CD4-positive, alpha-beta T cell (primary cell): ENCODE data around the gene CSF1. TPM values are rescaled to one million over a fixed set of nuclear protein-coding genes. Genes with fewer than 3 reads are reported as not detected.

Experiments
- ATAC-seq: fragments of 200-7000 bp; cut with Tn5 transposase; one replicate; pipeline ENCODE4 v1.10.0; 2022; ENCODE audit warnings: mild to moderate bottlenecking; ENCODE audit not compliant: poor library complexity
- CTCF ChIA-PET: fragments of 350-600 bp; sonication (Branson Sonifier 250); formaldehyde crosslinking; loops from one replicate; lab custom pipeline; 2021; ENCODE audit warnings: antibody characterized with exemption, inconsistent platforms; lab: Charles Lee
- POLR2A ChIA-PET: fragments of 350-600 bp; sonication (Branson Sonifier 250); formaldehyde crosslinking; loops from one replicate; lab custom pipeline; 2021; ENCODE audit warnings: antibody characterized with exemption, inconsistent platforms; lab: Charles Lee
- DNase-seq, 14 experiments: peaks; one replicate each; pipeline ENCODE4 v3.0.0-alpha.2; 2013 to 2020; ENCODE audit warnings: mixed read lengths in 2 of 14
- H3K27ac ChIP-seq, 2 donors: one replicate each; pipeline versions ENCODE4 v1.5.1 to v1.7.0; 2013; ENCODE audit warnings: low read length in 2 of 2, low read depth in 1 of 2, mild to moderate bottlenecking in 1 of 2
- H3K27me3 ChIP-seq, 2 experiments: 1 replicate in 1 of 2; 2 replicates in 1 of 2; pipeline versions ENCODE4 v1.6.1 to v1.7.0; 2013; ENCODE audit warnings: low read length in 2 of 2, control low read depth in 1 of 2, mild to moderate bottlenecking in 1 of 2, moderate library complexity in 1 of 2; ENCODE audit not compliant: insufficient read depth in 2 of 2, control insufficient read depth in 1 of 2
- H3K36me3 ChIP-seq: one replicate; pipeline ENCODE4 v1.6.1; 2013; ENCODE audit warnings: low read length, control low read depth; ENCODE audit not compliant: insufficient read depth
- H3K4me1 ChIP-seq: one replicate; pipeline ENCODE4 v1.6.1; 2013; ENCODE audit warnings: low read length, control low read depth; ENCODE audit not compliant: insufficient read depth
- H3K4me3 ChIP-seq: one replicate; pipeline ENCODE4 v1.5.1; 2013; ENCODE audit warnings: mild to moderate bottlenecking, low read length, moderate library complexity
- H3K9me3 ChIP-seq, 2 experiments: 1 replicate in 1 of 2; 2 replicates in 1 of 2; pipeline versions ENCODE4 v1.6.1 to v1.7.0; 2013; ENCODE audit warnings: low read length in 2 of 2, mild to moderate bottlenecking in 2 of 2, control low read depth in 1 of 2, moderate library complexity in 1 of 2; ENCODE audit not compliant: control insufficient read depth in 1 of 2, insufficient read depth in 1 of 2
- H3K27ac Mint-ChIP-seq: one replicate; pipeline ENCODE4 v1.8.0; 2020; ENCODE audit warnings: mixed read lengths
- H3K27me3 Mint-ChIP-seq: one replicate; pipeline ENCODE4 v1.8.0; 2021; ENCODE audit warnings: mixed read lengths
- H3K36me3 Mint-ChIP-seq: one replicate; pipeline ENCODE4 v1.8.0; 2021; ENCODE audit warnings: low read depth, mixed read lengths
- H3K4me1 Mint-ChIP-seq: one replicate; pipeline ENCODE4 v1.8.0; 2021; ENCODE audit warnings: low read depth, mixed read lengths
- H3K4me3 Mint-ChIP-seq: one replicate; pipeline ENCODE4 v1.8.0; 2020; ENCODE audit warnings: mild to moderate bottlenecking, mixed read lengths
- H3K9me3 Mint-ChIP-seq: one replicate; pipeline ENCODE4 v1.8.0; 2020; ENCODE audit warnings: mixed read lengths
- intact Hi-C, 2 experiments: fragments of 100-400 bp; cut with DNase I in 1 of 2; cut with micrococcal nuclease in 1 of 2; formaldehyde crosslinking; loops; one replicate each; pipeline versions ENCODE4 v1.15.1 to v1.9.0; 2023 to 2025; cut with DNase I, micrococcal nuclease
- total RNA-seq, 174 experiments: library from RNA in 2 of 174; stranded (reverse) in 2 of 174; gene quantifications; one replicate each; pipeline ENCODE4 v1.2.3 and lab custom pipeline; 2021 to 2026
- TF ChIP-seq, protein P1 (sequence below): fragments of 200-600 bp; IDR thresholded peaks from one replicate; pipeline ENCODE4 v1.8.0; 2022; ENCODE audit warnings: antibody characterized with exemption, mild to moderate bottlenecking

Gene CSF1
- total RNA-seq, 2 experiments from 2014 or later: 6.5 to 6.7 TPM

DNA sequence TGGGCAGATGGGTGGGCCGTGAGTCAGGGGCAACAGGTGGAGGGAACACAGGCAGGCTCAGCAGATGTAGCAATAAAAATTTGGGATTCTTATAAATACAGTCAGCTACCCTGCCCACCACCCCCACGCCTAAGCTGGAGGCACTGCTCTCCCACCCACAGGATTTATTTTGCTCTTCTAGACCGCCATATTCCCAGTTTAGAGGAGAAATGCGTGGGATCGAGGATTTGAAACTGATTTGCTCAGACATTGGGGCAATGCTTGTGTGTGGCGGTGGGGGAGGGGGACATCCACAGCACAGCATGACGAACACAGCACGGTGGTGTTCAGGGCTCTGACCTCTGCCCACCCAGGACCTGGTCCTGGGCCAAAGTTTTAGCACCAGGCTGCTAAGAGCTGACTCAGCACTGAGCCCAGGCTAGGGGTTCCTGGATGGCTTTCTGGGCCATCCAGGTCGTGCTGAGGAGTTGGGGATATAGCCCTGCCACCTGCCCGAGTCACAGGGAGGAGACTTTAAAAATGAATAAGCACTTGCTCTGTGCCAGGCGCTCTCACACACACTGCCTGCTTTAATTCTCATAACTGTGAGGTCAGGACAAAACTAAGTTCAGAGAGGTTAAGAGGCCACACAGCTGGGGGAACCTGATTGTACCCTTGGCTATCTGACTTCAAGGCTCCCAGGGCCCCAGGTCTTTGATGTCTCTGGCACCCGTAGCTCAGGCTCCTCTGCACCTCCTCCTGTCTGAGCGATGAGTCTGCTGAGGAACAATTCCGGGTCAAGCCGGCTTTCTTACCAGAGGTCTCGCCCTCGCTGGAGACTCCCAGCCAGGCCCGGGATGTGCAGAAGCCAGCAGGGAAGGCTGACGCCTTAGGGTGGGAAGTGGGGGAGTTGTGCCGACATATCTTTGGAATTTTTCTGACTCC is 29.4 kb upstream of the CSF1 start:
- H3K9me3 ChIP-seq: peaks cover 0 to 5% of the 10 kb centered on the region in 2 experiments
- no peaks in the 10 kb centered on the region for H3K27me3 ChIP-seq
- H3K4me1 ChIP-seq: peaks cover 6% of the 10 kb centered on the region
- no peaks in the 10 kb centered on the region for H3K4me1 Mint-ChIP-seq
- POLR2A ChIA-PET: no interaction called here
- no peak overlapping the region for H3K4me3 Mint-ChIP-seq
- intact Hi-C loops: no loop called here
- DNase-seq (no peak), ATAC-seq (no peak)
- no peaks in the 10 kb centered on the region for H3K36me3 ChIP-seq
- H3K36me3 Mint-ChIP-seq: no peaks in the 10 kb centered on the region
- TF ChIP-seq, protein P1, sequence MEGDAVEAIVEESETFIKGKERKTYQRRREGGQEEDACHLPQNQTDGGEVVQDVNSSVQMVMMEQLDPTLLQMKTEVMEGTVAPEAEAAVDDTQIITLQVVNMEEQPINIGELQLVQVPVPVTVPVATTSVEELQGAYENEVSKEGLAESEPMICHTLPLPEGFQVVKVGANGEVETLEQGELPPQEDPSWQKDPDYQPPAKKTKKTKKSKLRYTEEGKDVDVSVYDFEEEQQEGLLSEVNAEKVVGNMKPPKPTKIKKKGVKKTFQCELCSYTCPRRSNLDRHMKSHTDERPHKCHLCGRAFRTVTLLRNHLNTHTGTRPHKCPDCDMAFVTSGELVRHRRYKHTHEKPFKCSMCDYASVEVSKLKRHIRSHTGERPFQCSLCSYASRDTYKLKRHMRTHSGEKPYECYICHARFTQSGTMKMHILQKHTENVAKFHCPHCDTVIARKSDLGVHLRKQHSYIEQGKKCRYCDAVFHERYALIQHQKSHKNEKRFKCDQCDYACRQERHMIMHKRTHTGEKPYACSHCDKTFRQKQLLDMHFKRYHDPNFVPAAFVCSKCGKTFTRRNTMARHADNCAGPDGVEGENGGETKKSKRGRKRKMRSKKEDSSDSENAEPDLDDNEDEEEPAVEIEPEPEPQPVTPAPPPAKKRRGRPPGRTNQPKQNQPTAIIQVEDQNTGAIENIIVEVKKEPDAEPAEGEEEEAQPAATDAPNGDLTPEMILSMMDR: no peak
- CTCF ChIA-PET: no interaction called here
- no peaks in the 10 kb centered on the region for H3K27me3 Mint-ChIP-seq
- no peaks in the 10 kb centered on the region for H3K9me3 Mint-ChIP-seq
- H3K27ac ChIP-seq: no peak overlapping the region
- H3K4me3 ChIP-seq: no peak overlapping the region
- no peak overlapping the region for H3K27ac Mint-ChIP-seq

DNA sequence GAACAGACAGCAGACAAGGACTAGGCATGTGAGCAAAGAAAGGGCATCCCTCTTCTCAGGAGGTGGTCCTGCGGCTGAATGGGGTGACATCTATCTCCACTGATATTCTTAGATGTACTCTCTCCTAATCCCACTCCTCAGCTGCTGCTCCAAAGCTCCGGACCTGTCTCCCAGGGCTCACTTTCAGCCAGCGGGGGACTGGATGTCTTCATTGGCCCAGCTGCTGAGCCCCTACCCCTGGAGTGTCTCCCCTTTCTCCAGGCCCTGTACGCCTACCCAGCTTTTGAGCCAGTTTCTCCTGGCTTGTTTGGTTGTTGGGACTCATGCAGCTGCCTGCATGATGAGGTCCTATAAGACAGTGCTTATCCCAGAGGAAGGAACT is 28.8 kb upstream of the CSF1 start:
- ChIA-PET POLR2A (no interaction called here), CTCF (no interaction called here)
- no peaks in the 10 kb centered on the region for H3K36me3 Mint-ChIP-seq
- no peaks in the 10 kb centered on the region for H3K27me3 Mint-ChIP-seq
- Histone ChIP-seq H3K4me1 (peaks cover 6% of the 10 kb centered on the region), H3K27ac (no peak overlapping the region), H3K27me3 (no peaks in the 10 kb centered on the region), H3K36me3 (no peaks in the 10 kb centered on the region), H3K9me3 (peaks cover 0 to 5% of the 10 kb centered on the region in 2 experiments), H3K4me3 (no peak overlapping the region)
- no peaks in the 10 kb centered on the region for H3K4me1 Mint-ChIP-seq
- ATAC-seq: no peak
- no peak overlapping the region for H3K4me3 Mint-ChIP-seq
- no peaks in the 10 kb centered on the region for H3K9me3 Mint-ChIP-seq
- no peak for DNase-seq
- intact Hi-C loops: no loop called here
- TF ChIP-seq, protein P1: no peak
- H3K27ac Mint-ChIP-seq: no peak overlapping the region

DNA sequence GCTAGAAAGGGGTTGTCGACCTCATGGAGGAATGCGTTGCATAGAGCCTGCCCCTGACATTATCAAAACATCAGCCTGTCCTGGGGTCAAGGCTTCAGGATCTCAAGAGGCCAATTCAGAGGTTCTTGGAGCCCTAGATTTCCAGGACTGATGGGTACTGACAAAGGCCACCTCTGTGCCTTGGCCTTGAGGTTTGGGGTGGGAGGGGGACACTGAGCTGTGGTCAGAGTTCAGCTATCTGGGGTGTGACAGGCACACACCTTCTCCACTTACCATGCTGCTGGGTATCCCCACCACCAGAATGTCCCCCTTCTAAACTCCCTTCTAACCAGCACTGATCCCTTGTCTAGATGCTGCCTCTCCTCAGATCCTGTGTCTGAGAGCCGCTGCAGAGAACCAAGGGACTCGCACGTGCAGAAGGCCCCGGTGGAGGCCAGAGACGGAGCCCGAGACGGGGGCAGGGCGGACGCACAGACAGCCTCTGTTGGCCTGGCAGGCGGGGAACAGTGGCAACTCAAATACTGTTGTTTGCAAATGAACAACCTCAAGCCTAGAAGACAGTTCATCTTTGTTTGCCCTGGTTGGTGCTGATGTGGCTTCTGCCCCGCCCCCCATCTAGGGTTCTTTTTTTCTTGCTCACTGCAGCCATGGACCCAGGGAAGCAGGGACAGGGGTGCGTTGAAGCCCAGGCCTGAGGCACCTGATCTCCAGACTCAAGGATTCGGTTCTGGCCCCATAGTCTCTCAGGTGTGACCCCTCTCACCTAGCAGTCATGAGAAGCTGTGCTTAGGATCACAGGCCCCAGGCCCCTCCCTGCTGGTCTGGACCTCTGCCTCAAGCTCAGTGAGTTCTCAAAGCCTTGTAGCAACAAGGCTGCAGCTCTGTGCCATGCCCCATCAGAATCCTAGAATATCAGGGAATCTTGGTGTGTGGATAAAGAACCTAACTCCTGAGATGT is 28.1 kb upstream of the CSF1 start:
- peaks cover 6% of the 10 kb centered on the region for H3K4me1 ChIP-seq
- Mint-ChIP-seq H3K9me3 (no peaks in the 10 kb centered on the region), H3K27me3 (no peaks in the 10 kb centered on the region), H3K36me3 (no peaks in the 10 kb centered on the region), H3K4me3 (no peak overlapping the region), H3K4me1 (no peaks in the 10 kb centered on the region), H3K27ac (no peak overlapping the region)
- POLR2A ChIA-PET: no interaction called here
- H3K27ac ChIP-seq: no peak overlapping the region
- ATAC-seq (no peak), DNase-seq (no peak)
- no peaks in the 10 kb centered on the region for H3K27me3 ChIP-seq
- no peak overlapping the region for H3K4me3 ChIP-seq
- CTCF ChIA-PET: no interaction called here
- no peaks in the 10 kb centered on the region for H3K36me3 ChIP-seq
- H3K9me3 ChIP-seq: peaks cover 0 to under 1% of the 10 kb centered on the region in 2 experiments
- intact Hi-C loops: no loop called here
- TF ChIP-seq, protein P1: no peak
